ENCODE data around the gene HSPA6.
"Not testable (repeated sequence)": the region's sequence is repeated elsewhere in the genome, so short reads cannot be mapped to it uniquely, and the experiment has no call there.

Gene HSPA6

DNA sequence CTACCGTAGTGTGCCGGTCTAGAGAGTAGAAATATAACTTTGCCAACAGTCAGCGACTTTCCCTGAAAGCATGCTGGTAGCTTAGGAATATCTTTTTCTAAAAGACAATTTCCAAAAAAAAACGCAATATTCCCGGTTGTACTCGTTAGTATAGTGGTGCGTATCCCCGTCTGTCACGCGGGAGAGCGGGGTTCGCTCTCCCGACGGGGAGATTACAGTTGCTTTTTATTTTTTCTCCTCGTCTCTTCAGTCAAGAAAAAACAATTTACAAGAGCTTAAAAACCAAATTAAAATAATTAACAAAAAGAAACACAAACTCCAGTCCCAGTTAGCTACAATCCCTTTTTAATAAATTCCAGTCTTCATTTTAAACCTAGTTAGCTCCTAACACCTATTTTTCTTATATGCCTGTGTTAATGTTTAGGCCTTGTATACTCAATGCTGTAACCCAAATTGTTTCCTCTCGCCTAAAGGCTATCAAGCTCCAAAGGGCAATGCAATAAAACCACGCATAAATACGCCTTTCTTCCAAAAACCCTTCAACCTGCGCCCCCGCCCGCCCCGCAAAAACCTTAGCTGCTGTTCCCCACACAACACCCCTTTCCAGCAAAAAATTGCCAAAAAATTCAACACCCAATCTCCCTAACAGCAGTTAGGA lies 7.8 kb downstream of the HSPA6 start:
- FAIRE-seq (no peak), DNase-seq (ENCODE audit: insufficient read length) (no peak)
- TF ChIP-seq POLR2AphosphoS5 (IDR thresholded peaks at IDR 0.05; ENCODE audit: low read depth, low read length) (no peak), TAF1 (IDR thresholded peaks at IDR 0.05; ENCODE audit: borderline replicate concordance, low read depth, low read length) (no peak), POLR2A (IDR thresholded peaks at IDR 0.05; ENCODE audit: low read depth, low read length) (no peak)

- DNase-seq (ENCODE audit: insufficient read length), result not testable (repeated sequence)
These were observed 8.6 kb downstream of the HSPA6 start for GRCh38 chr1:161532644-161533567.

GRCh38 chr1:161537068-161537669 lies 12.8 kb downstream of the HSPA6 start:
- FAIRE-seq; DNase-seq (ENCODE audit: insufficient read length): not testable (repeated sequence)

More at GRCh38 chr1:161532644-161533567, 8.6 kb downstream of the HSPA6 start:
- not testable (repeated sequence) for FAIRE-seq

DNA sequence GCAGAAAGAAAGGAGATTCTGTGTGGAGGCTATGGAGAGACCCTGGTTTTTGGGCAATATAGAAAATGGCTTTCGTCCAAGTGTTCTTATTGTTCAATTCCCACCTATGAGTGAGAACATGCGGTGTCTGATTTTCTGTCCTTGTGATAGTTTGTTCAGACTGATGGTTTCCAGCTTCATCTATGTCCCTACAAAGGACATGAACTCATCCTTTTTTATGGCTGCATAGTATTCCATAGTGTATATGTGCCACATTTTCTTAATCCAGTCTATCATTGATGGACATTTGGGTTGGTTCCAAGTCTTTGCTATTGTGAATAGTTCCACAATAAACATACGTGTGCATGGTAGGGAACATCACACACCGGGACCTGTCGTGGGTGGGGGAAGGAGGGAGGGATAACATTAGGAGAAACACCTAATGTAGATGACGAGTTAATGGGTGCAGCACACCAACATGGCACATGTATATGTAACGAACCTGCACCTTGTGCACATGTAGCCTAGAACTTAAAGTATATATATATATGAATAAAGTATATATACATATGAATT lies 14.7 kb downstream of the HSPA6 start:
- not testable (repeated sequence) for DNase-seq (ENCODE audit: insufficient read length); FAIRE-seq

DNA sequence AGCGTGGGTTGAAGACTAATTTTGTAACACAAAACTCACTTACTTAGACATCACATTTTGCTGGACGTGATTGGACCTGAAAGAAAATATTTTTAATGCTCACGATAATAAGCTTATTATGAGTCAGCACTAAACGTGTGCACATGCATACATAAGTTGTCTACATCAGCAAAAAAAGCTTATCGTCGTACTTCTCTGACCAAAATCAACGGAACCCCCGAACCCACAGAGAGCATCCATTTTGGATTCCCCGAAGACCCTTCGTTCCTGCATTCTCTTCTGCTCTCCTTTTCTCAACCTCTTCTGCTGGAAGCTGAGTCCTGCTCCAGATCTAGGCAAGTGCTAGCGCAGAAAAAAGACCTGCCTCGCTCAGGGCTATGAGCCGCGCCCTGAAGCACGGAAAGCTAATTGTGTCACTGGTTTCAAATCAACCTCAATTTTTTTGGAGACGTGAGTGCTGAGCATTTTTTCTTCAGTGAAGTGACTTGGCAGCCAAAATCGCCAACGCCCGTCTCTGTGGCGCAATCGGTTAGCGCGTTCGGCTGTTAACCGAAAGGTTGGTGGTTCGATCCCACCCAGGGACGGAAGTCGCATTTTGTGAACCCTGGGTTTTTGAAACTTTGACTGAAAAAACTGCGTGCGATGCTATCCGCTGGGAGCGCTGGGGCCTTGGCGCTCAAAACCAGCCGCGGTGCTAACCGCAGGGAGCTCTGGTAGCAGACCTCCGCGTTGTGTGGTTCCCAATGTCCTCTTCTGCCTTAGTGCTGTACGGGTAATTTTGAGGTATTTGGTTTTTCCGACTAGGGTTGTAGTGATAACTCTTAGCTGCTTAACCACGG lies 15.6 kb downstream of the HSPA6 start:
- DNase-seq (ENCODE audit: insufficient read length), result peak; percentile 45
- not testable (repeated sequence) for FAIRE-seq

GRCh38 chr1:161540570-161540960 lies 16.2 kb downstream of the HSPA6 start:
- FAIRE-seq, result peak; percentile 93
- not testable (repeated sequence) for DNase-seq (ENCODE audit: insufficient read length)

DNA sequence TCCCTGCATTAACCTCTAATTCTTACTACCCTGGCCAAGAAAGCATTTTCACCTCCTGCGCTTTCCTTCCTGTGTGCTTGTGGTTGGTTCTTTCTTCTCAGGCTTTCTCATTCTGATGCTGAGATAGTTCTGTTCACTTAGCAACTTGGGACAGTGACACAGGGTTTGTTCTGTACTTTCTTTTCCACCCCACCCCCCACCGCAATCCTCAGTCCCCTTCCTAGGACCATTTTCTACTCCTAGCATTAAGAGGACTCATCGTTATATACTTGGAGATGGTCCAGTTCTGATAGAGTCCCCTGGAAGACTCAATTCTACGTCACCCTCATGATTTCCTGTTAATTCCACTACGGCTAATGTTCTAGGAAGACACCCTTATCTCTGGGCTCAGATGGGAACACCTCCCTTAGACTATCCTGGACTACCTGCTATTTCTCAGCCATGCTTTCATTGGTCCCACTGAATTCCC lies 17.8 kb downstream of the HSPA6 start:
- FAIRE-seq (peak; percentile 91), DNase-seq (ENCODE audit: insufficient read length) (peak; percentile 23)

GRCh38 chr1:161543125-161543524 lies 18.8 kb downstream of the HSPA6 start:
- not testable (repeated sequence) for DNase-seq (ENCODE audit: insufficient read length)
- peak; percentile 82 for FAIRE-seq

GRCh38 chr1:161545005-161545731 lies 20.8 kb downstream of the HSPA6 start:
- FAIRE-seq; DNase-seq (ENCODE audit: insufficient read length): not testable (repeated sequence)

GRCh38 chr1:161547995-161548741 lies 23.8 kb downstream of the HSPA6 start:
- peak; percentile 40 for FAIRE-seq
- not testable (repeated sequence) for DNase-seq (ENCODE audit: insufficient read length)

- DNase-seq (ENCODE audit: insufficient read length); FAIRE-seq: not testable (repeated sequence)
These were observed 24.5 kb downstream of the HSPA6 start for GRCh38 chr1:161548749-161549406.

All from GM12892 (cell line).